ENCODE data around the gene KIF19. TPM values are rescaled to one million over a fixed set of nuclear protein-coding genes. Genes with fewer than 3 reads are reported as not detected.

KIF19 gene
- total RNA-seq, 3 donors from 2014 or later: 0.16 to 1.3 (median 0.44) TPM

GRCh38 chr17:74351552-74352210 is 25.7 kb downstream of the KIF19 start:
- H3K4me3 ChIP-seq: no peak overlapping the region
- peaks cover 3 to 73% of the 10 kb centered on the region in 2 donors for H3K27me3 ChIP-seq
- no peaks in the 10 kb centered on the region for H3K36me3 ChIP-seq
- intact Hi-C loops (cut with DNase I; ENCODE audit: low total_unique reads): no loop called here
- no peaks in the 10 kb centered on the region for H3K9me3 ChIP-seq
- no peak for DNase-seq (ENCODE audit: low spot score in 2 of 2)
- H3K27ac ChIP-seq: no peak overlapping the region
- TF ChIP-seq CTCF (IDR thresholded peaks at IDR 0.05) (no peak), POLR2AphosphoS5 (IDR thresholded peaks at IDR 0.05) (no peak), POLR2A (IDR thresholded peaks at IDR 0.05) (no peak)
- no peaks in the 10 kb centered on the region for H3K4me1 ChIP-seq

GRCh38 chr17:74353446-74354060 is 27.5 kb downstream of the KIF19 start:
- Histone ChIP-seq H3K27ac (no peak overlapping the region), H3K4me3 (no peak overlapping the region), H3K4me1 (no peaks in the 10 kb centered on the region), H3K9me3 (no peaks in the 10 kb centered on the region), H3K27me3 (peaks cover 3 to 87% of the 10 kb centered on the region in 2 donors), H3K36me3 (no peaks in the 10 kb centered on the region)
- intact Hi-C loops (cut with DNase I; ENCODE audit: low total_unique reads): no loop called here
- DNase-seq (ENCODE audit: low spot score in 2 of 2): no peak
- TF ChIP-seq POLR2A (IDR thresholded peaks at IDR 0.05): no peak
- TF ChIP-seq CTCF (IDR thresholded peaks at IDR 0.05): no peak
- no peak for TF ChIP-seq POLR2AphosphoS5 (IDR thresholded peaks at IDR 0.05)

GRCh38 chr17:74354123-74354522 is 28.1 kb downstream of the KIF19 start:
- H3K27ac ChIP-seq: no peak overlapping the region
- no peak for DNase-seq (ENCODE audit: low spot score in 2 of 2)
- TF ChIP-seq POLR2AphosphoS5 (IDR thresholded peaks at IDR 0.05) (no peak), CTCF (IDR thresholded peaks at IDR 0.05) (no peak), POLR2A (IDR thresholded peaks at IDR 0.05) (no peak)
- no peaks in the 10 kb centered on the region for H3K9me3 ChIP-seq
- intact Hi-C loops (cut with DNase I; ENCODE audit: low total_unique reads): no loop called here
- H3K4me3 ChIP-seq: no peak overlapping the region
- H3K36me3 ChIP-seq: no peaks in the 10 kb centered on the region
- H3K27me3 ChIP-seq: peaks cover 3 to 87% of the 10 kb centered on the region in 2 donors
- H3K4me1 ChIP-seq: no peaks in the 10 kb centered on the region

- DNase-seq (ENCODE audit: low spot score in 2 of 2): no peak
Measured at GRCh38 chr17:74354561-74354960, 28.5 kb downstream of the KIF19 start.

More at GRCh38 chr17:74354561-74354960, 28.5 kb downstream of the KIF19 start:
- Histone ChIP-seq H3K27me3 (peaks cover 3 to 87% of the 10 kb centered on the region in 2 donors), H3K27ac (no peak overlapping the region), H3K36me3 (no peaks in the 10 kb centered on the region), H3K4me1 (no peaks in the 10 kb centered on the region), H3K9me3 (no peaks in the 10 kb centered on the region), H3K4me3 (no peak overlapping the region)
- TF ChIP-seq POLR2A (IDR thresholded peaks at IDR 0.05) (no peak), POLR2AphosphoS5 (IDR thresholded peaks at IDR 0.05) (no peak), CTCF (IDR thresholded peaks at IDR 0.05) (no peak)
- intact Hi-C loops (cut with DNase I; ENCODE audit: low total_unique reads): no loop called here

Data from breast epithelium (tissue), 4 donors.